K562 (cell line): ENCODE data around the gene GMEB1. TPM values are rescaled to one million over a fixed set of nuclear protein-coding genes. Genes with fewer than 3 reads are reported as not detected.

Source experiments
- CBFA2T3 ChIP-seq: fragments of 450-650 bp; IDR thresholded peaks from 2 replicates; pipeline ENCODE4 v1.6.1; 2017
- CSDE1 ChIP-seq, 2 experiments: fragments of 450-650 bp; IDR thresholded peaks; 2 replicates each; pipeline ENCODE4 v1.6.1; 2016; ENCODE audit warnings: mild to moderate bottlenecking in 1 of 2
- IRF2 ChIP-seq: sonication (generic); formaldehyde crosslinking; IDR thresholded peaks from 2 replicates; pipeline ENCODE4 v1.8.1; 2022; ENCODE audit warnings: mild to moderate bottlenecking, missing genetic modification reagents
- JUN ChIP-seq, 2 experiments: sonication (generic) in 1 of 2; formaldehyde crosslinking in 1 of 2; IDR thresholded peaks; 2 replicates each; pipeline versions ENCODE4 v1.6.1 to v1.8.0; 2012 to 2022; ENCODE audit warnings: borderline replicate concordance in 2 of 2, mild to moderate bottlenecking in 2 of 2, improper control_type of control experiment in 1 of 2, low read depth in 1 of 2, low read length in 1 of 2, missing genetic modification reagents in 1 of 2
- NR3C1 ChIP-seq: sonication (generic); formaldehyde crosslinking; IDR thresholded peaks from 2 replicates; pipeline ENCODE4 v1.8.1; 2022; ENCODE audit warnings: missing genetic modification reagents
- POLR2G ChIP-seq: fragments of 200-400 bp; formaldehyde crosslinking; IDR thresholded peaks from 2 replicates; pipeline ENCODE4 v1.6.1; 2017; ENCODE audit warnings: low read depth, mild to moderate bottlenecking, antibody characterized with exemption, low read length, moderate library complexity
- RBBP5 ChIP-seq: fragments of 200-600 bp; sonication (generic); IDR thresholded peaks from 2 replicates; pipeline ENCODE4 v1.6.1; 2012; ENCODE audit warnings: borderline replicate concordance, mild to moderate bottlenecking, low read length, control low read depth, inconsistent platforms; ENCODE audit not compliant: insufficient read depth, poor library complexity, severe bottlenecking
- RERE ChIP-seq: sonication (generic); formaldehyde crosslinking; IDR thresholded peaks from 2 replicates; pipeline ENCODE4 v1.8.0; 2023; ENCODE audit warnings: missing genetic modification reagents, mild to moderate bottlenecking, borderline replicate concordance
- RREB1 ChIP-seq: fragments of 250-450 bp; sonication (Bioruptor Pico); IDR thresholded peaks from 2 replicates; pipeline ENCODE4 v1.4.0; 2020
- THRB ChIP-seq: fragments of 450-650 bp; formaldehyde crosslinking; conservative IDR thresholded peaks from 2 replicates; pipeline ENCODE4 v1.4.0; 2022; ENCODE audit warnings: mild to moderate bottlenecking, missing genetic modification characterization
- ZNF175 ChIP-seq: fragments of 200-800 bp; sonication (Bioruptor generic); IDR thresholded peaks from 2 replicates; pipeline ENCODE4 v1.6.1; 2016; ENCODE audit warnings: low read depth, mild to moderate bottlenecking, missing genetic modification characterization, missing compliant biosample characterization
- ZNF696 ChIP-seq: fragments of 250-450 bp; sonication (Bioruptor Pico); conservative IDR thresholded peaks from 2 replicates; pipeline ENCODE4 v1.4.0; 2020; ENCODE audit warnings: mild to moderate bottlenecking, moderate library complexity
- polyA plus RNA-seq, 8 experiments: library from polyadenylated mRNA; depleted of rRNA in 4 of 8; stranded (reverse) in 5 of 8; unstranded in 3 of 8; fragments of >200 nt; fragmentation: Nextera tagmentation in 2 of 8; fragmentation: Illumina TruSeq in 1 of 8; extraction: Ambion mirVana in 2 of 8; extraction: Trizol in 1 of 8; gene quantifications; 2 replicates each; pipeline versions ENCODE4 v1.2.1 to v1.2.3, GENCODE V29; 2011 to 2014; ENCODE audit warnings: inconsistent platforms in 1 of 8, missing spikeins in 1 of 8
- total RNA-seq, 7 experiments: library from RNA; depleted of rRNA in 6 of 7; stranded (reverse); fragments of >200 nt in 6 of 7; fragmentation: Illumina TruSeq in 2 of 7; extraction: Trizol in 2 of 7; gene quantifications; 2 replicates each; pipeline versions ENCODE4 v1.2.1 to v1.2.3, GENCODE V29; 2011 to 2021; ENCODE audit warnings: low replicate concordance in 1 of 7

The GMEB1 gene
- total and polyA plus RNA-seq, 9 of the 15 experiments (the other 6 are each of a cell fraction or from before 2014, with no cell fraction given) = 6.6 to 17.5 (median 8.5) TPM

- TF ChIP-seq RERE (CRISPR knock-in tag) (no peak), RBBP5 (peak; percentile 61), RREB1 (CRISPR knock-in tag) (no peak), THRB (CRISPR knock-in tag) (no peak), CSDE1 (IDR thresholded peaks at IDR 0.05) (no peak), CBFA2T3 (no peak), IRF2 (CRISPR knock-in tag) (no peak), ZNF175 (CRISPR knock-in tag) (peak; percentile 58; the same call in 1 of the 2 replicates), POLR2G (peak; percentile 86), NR3C1 (CRISPR knock-in tag) (no peak), ZNF696 (CRISPR knock-in tag) (no peak), JUN (IDR thresholded peaks at IDR 0.05; ENCODE audit: borderline replicate concordance, low read depth, low read length) (no peak), JUN (CRISPR knock-in tag; IDR thresholded peaks at IDR 0.05; ENCODE audit: borderline replicate concordance) (0 out of 2 replicates have a peak, but pooled peaks have one; percentile 43)
Observed at GRCh38 chr1:28668956-28669723, 556 bp downstream of the GMEB1 start (continued).
